GM12891 (cell line): ENCODE data around the gene RTF2.

Source experiments
- PAX5 ChIP-seq: IDR thresholded peaks from 2 replicates; pipeline ENCODE4 v1.6.1; 2011; ENCODE audit warnings: low read length, moderate library complexity, mild to moderate bottlenecking; ENCODE audit not compliant: insufficient read depth, severe bottlenecking
- POLR2A ChIP-seq: IDR thresholded peaks from 2 replicates; pipeline ENCODE4 v1.6.1; 2011; ENCODE audit warnings: low read depth, low read length, control low read depth
- POLR2AphosphoS5 ChIP-seq: IDR thresholded peaks from 2 replicates; pipeline ENCODE4 v1.6.1; 2011; ENCODE audit warnings: low read depth, low read length, control low read depth
- POU2F2 ChIP-seq: IDR thresholded peaks from 2 replicates; pipeline ENCODE4 v1.6.1; 2011; ENCODE audit warnings: low read depth, mild to moderate bottlenecking, control low read depth, low read length, moderate library complexity
- TAF1 ChIP-seq: IDR thresholded peaks from 2 replicates; pipeline ENCODE4 v1.6.1; 2011; ENCODE audit warnings: low read depth, low read length, control low read depth

- TF ChIP-seq POLR2AphosphoS5 (no peak), TAF1 (no peak), POLR2A (no peak), PAX5 (no peak), POU2F2 (no peak)
Observed at GRCh38 chr20:56467968-56468315, 485 bp upstream of the RTF2 start.
